C4-2B (cell line): ENCODE data around the gene STK11.

Source experiments
- ZFX ChIP-seq: fragments of 450-650 bp; IDR thresholded peaks from 2 replicates; pipeline ENCODE4 v1.6.1; 2017
- TF ChIP-seq, protein P1 (sequence below): fragments of 450-650 bp; conservative IDR thresholded peaks from 2 replicates; pipeline ENCODE4 v1.5.1; 2017; ENCODE audit warnings: mild to moderate bottlenecking

DNA sequence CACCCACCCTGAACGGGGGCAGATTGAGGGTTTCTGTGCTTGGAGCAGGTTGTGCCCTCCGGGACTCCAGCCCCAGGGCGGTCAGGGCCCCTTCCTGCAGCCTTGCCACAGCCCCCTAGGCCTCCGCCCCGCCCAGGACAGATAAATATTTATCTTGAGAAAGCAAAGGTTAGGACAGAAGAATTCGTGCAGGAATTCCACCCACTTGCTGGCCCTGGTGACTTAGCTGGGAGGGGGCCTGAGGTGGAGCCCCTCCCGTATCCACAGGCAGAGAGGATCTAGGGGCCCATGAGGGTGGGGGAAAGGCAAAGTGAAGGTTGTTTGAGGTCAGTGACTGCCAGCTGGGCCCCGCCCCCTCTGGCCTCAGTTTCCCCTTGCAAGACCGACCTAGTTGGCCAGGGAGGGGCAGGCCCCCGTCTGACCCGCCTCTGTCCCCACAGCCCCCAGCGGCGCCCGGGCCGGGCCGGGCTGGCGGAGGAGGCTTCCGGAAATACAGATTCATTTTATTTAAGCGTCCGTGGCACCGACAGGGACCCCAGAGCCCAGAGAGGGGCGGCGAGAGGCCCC, 48.0 kb downstream of the STK11 start:
- TF ChIP-seq, protein P1, sequence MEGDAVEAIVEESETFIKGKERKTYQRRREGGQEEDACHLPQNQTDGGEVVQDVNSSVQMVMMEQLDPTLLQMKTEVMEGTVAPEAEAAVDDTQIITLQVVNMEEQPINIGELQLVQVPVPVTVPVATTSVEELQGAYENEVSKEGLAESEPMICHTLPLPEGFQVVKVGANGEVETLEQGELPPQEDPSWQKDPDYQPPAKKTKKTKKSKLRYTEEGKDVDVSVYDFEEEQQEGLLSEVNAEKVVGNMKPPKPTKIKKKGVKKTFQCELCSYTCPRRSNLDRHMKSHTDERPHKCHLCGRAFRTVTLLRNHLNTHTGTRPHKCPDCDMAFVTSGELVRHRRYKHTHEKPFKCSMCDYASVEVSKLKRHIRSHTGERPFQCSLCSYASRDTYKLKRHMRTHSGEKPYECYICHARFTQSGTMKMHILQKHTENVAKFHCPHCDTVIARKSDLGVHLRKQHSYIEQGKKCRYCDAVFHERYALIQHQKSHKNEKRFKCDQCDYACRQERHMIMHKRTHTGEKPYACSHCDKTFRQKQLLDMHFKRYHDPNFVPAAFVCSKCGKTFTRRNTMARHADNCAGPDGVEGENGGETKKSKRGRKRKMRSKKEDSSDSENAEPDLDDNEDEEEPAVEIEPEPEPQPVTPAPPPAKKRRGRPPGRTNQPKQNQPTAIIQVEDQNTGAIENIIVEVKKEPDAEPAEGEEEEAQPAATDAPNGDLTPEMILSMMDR, result no peak
- TF ChIP-seq ZFX, result no peak
